Measurements from ENCODE around the gene LRRC7.

LRRC7 gene

DNA sequence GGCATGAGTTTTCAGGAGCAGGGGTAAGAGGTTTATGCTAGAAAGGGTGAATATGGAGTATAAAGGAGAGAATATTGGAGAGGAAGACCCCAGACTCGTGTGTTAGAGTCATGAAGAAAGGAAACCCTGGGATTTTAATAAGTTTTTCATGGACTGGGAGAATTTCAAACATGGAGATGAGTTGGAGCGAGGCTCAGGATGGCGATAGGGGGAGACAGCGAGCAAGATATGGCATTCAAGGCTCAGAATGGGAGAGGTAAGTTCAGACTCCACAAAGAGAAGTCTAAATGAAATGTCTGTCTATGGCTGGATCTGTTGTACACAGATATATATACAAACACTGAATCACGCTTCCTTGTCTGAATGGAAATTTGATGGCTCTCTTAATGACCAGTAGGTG is 545.1 kb downstream of the LRRC7 start:
- no peak for DNase-seq

DNA sequence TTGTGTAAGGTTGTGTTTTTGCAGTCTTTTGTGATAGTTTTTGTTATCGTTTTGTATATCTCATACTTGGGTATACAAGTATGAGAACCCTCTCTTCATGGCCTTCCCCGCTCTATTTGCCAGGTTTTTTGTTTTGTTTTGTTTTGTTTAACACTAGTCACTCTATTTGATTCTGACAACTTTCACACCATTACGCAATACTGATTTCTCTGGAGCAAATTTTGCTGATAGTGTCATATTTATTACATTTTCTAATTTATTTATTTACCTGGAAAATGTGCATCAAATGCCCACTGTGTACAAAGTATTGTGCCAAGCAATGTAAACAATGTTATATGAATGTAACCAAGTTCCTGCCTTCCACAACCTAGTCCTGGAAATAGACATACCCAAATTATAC is 547.6 kb downstream of the LRRC7 start:
- no peak for DNase-seq

DNA sequence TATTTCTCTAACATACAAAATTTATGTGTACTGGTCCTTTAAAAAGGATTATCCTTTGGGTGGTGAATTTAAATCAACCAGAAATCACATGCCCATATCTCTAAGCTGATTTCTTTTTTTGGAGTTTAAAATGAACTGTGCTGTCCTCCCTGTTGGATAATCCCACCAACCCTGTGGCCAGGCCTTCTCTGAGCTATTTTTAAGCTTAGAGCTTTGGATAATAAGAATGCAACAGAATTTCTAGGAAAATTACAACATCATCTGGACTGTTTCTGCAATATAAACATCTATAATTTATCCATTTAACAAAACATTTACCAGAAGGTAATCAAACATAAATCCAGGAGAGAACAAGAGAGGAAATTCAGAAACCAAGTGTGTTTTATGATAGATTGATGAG is 549.3 kb downstream of the LRRC7 start:
- DNase-seq: no peak

DNA sequence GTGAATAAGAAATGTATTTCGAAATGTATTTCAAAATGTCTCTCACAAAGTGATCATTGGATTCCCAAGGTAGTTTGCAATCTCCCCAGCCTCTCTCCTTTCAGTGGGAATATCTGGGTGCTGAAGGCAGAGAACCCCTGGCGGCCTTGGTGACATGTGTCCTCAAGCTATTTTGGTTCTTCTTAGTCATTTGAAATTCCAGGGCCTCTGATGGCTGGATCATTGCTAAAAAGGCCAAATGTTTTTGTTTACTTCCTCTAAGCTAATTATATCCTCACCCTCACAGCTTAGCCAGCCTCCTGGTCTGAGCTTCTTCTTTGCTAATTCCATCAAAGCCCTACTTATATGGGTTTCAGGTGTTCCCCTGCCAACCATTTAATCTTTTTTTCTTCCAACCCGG is 566.4 kb downstream of the LRRC7 start:
- peak; percentile 49 for DNase-seq

DNA sequence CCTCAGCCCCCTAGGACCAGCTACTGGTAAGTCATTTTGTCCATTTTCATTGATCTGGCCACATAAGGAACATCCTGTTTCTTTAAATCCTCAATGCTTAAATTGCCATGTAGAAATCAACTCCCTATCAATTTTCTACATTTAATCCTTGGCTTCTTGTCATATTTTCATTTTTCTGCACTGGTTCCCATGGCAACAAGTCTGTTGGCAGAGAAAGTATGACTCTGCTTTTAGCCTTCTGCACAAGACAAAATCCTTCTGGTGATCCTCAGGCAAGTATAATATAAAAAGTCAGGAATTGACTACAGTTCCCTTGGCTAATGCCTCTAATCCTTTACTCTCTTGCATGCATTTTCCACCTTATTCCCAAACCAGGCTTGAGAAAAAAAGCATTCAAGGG is 572.6 kb downstream of the LRRC7 start:
- DNase-seq: peak; percentile 61

DNA sequence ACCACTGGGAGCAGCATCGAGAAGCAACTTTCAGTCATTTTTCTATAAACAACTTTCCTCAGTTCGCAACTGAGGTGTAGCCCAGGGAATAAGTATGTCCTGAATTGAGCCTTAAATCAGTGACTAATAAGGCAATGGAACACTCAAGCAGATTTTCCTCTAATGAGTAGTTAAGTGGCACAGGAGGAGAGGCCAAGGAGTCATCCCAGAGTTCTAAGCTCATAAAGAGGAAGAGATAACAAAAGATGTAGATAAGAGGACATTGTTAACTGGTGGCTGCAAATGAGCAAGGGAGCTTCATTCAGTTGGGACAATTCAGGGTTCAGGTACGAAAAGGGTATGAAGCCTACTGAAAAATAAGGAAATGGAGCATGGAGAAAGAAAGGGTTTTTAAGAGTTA is 573.2 kb downstream of the LRRC7 start:
- peak; percentile 29 for DNase-seq

DNA sequence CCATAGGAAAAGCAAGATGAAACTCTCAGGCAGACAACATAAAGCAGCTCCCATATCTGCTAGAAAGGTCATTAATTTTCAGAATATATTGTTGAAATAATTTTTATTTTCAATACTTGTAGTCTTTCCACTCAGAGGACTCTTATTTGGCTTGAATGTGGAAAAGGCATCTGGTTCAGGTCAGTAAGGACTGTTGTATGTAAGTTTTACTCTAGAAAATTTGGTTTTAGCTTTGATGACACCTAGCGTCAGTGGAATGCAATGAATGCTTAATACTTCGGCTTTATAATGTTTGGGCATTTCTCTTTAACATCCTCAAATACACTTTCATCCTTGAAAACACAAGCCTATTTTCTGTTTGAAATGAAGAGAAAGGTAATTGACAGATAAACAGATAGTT is 574.4 kb downstream of the LRRC7 start:
- peak; percentile 54 for DNase-seq

DNA sequence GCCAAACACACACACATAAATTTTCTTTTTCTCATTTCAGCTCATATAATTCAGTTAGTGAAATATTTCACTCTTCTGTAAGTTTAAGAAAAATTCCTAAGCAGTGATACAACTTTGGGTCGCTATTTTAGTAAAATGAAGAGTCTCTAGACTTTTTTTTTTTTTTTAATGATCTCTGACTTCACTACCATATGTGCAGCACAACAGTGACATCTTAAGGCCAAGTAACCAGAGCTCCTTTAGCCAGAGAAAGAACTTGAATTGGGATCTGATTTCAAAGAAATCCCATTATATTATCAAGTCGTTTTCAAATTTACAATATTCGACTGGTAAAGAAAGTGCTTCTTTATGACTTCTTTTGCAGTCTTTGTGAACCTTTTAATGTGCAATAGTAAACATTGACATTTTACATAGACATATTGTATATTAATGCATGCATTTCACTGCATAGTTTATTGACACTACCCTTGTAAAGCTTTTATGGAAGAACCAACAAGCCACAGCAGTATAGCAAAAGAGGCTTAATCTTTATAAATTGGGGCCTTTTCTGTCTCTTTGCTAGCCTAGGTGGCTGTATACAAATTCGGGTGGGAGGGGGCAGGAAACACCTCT is 575.4 kb downstream of the LRRC7 start:
- peak; percentile 76 for DNase-seq

DNA sequence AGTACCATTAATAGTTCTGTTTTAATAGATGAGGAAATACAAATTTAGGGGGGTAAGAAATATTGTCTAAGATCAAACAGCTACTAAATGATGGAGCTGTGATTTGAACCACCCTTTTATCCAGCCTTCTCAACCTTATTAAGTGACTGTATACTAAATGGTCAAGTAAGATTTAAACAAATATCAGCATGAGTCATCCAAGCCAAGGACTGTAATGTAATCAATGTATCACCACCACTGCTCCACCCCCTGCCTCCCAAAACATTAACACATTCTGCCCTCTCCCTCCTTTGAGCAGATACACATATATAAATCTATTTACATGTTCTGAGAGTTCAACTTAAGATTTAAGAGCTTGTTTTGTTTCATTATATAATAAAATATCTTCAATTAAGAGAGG is 578.8 kb downstream of the LRRC7 start:
- DNase-seq: peak; percentile 77

DNA sequence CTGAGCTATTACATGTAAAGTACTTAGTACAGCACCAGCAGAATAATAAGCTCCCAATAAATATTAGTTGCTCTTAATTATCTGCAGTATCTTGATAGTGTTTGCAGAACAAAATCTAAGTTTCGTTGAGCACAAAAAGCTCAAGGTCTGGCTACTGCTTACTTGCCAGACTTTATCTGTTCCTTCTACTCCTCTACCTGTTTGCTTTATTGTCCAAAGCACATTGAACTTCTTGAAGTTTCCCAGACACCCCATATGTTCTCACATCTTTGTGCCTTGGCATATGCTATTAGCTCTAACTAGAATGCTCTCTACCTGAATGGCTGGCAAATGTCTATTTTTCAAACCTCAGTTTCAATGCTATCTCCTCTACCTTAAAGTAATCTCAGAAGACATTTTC is 582.7 kb downstream of the LRRC7 start:
- DNase-seq: no peak

DNA sequence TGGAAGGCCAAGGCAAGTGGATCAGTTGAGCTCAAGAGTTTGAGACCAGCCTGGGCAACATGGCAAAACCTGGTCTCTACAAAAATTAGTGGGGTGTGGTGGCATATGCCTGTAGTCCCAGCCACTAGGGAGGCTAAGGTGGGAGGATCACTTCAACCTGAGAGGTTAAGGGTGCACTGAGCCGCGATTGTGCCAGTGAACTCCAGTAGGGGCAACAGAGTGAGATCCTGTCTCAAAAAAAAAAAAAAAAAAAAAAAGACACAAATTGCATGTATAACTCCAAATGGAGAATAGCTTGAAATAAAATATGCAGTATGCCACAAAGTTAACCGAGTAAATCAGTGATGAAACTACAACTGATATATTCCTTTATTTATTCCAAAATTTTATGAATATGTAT is 586.0 kb downstream of the LRRC7 start:
- DNase-seq: no peak

DNA sequence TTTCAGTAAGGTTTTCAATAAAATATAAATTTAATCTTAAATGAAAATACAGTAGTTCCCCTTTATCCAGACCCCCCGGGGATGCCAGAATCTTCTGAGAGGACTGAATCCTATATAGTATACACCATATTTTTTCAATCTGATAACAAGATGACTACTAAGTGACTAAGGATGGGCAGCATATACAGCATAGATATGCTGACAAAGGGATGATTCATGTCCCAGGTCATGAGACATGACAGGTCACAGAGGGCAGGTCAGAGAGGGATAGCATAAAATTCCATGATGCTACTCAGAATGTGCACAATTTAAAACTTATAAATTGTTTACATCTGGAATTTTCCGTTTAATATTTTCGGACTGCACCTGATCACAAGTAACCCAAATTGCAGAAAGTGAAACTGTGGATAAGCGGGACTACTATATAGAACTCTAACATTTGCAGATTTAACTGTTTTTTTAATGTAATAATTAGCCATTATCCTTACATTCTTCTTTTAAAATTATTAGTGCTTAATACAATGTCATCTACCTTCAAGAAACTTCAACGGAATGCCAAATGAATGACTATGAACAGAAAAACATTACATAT is 588.9 kb downstream of the LRRC7 start:
- DNase-seq: peak; percentile 66

DNA sequence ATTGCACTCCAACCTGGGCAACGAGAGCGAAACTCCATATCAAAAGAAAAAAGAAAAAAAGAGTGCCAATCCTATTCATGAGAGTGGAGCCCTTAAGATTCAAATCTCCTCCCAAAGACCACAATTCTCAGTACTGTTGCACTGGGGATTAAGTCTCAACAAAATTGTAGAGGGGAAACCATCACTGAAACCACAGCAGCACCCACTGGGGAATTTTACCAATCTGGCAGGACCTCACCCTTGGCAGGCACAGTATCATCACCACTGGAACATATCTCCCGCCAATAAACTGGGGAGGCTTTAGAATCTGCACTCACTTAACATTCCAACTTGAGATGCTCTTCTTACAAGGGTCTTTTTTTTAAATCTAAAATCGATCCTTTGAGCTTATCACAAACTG is 596.6 kb downstream of the LRRC7 start:
- no peak for DNase-seq

DNA sequence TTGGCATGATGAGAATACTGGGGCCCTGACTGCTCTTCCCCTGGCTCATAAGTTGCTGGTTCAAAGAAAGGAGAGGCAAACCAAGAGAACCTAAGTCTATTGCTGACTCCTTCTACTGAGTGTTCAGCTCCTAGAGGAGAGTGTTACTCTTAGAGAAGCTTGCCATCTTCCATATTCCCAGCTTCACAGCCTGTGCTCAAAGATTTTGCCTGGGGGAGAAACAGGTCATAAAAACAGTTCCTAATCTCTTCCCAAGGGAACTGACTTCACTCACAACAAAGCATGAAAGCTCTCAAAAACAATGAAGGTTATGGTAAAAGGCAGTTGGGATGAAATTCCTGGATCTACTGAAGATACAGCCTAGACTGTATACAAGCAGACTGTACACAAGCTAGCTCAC is 600.6 kb downstream of the LRRC7 start:
- DNase-seq: no peak

DNA sequence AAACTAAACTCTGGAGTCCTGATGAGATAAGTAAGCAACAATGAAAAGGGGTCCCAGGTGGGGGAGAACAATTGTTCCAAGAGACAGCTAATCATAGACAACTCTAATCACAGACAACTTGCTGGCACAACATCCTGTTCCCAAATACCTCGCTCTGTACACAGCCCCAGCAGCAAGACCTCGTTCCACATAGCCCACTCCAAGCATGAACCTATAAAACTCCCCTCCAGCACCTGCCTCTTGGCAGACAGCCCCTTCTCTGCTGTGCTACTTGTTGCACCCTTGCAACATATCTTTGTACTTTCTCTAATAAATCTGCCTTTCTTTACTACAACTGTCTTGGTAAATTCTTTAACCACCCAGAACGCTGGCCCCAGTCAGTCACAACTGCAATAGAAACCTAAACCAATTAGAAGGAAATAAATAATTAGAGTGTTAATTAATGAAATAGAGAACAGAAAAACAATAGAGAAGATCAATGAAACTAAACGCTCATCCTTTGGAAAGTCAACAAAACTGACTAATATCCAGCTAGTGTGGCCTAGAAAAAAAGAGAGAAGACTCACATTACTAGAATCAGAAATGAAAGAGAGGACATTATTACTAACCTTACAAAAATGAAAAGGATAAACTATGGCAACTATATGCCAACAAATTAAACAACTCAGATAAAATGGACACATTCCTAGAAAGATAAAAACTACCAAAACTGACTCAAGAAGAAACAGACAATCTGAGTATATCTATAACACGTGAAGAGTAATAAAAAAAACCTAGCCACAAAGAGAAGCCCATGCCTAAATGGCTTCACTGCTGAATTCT is 601.5 kb downstream of the LRRC7 start:
- DNase-seq: no peak

DNA sequence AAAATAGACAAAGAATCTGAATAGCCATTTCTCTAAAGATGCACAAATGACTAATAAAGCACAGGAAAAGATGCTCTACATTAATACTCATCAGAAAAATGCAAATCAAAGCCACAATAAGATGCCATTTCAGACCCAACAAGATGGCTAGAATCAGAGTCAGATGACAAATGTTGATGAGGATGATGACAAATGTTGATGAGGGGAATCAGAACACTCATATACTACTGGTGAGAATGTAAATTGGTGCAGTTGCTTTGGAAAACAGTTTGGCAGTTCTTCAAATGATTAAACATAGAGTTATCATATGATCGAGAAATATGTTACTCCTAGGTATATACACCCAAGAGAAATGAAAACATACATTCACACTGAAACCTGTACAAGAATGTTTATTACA is 603.8 kb downstream of the LRRC7 start:
- no peak for DNase-seq
